Measurements from ENCODE around the gene PSMA6. TPM values are rescaled to one million over a fixed set of nuclear protein-coding genes. Genes with fewer than 3 reads are reported as not detected.

Gene PSMA6
- total RNA-seq, 4 donors from 2014 or later: 95.6 to 244 (median 169) TPM

DNA sequence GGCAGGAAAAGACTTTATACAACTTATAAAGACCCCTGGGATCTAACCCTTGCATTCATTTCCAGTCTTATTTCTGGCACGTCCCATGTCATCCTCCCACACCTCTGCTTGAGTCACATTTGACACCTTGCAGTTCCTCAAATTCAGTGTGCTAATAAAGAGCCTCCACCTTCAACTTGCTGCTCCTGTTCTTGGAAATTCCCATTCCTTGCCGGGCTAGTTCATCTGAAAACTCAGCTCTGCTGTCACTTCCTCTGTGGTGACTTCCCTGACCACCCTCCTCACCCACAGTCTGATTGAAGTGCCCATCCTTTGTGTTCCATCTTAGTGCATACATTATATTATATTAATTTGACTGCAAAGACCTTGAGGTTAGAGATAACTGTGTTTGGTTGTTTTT, 37.4 kb upstream of the PSMA6 start:
- Histone ChIP-seq H3K27me3 (no peaks in the 10 kb centered on the region), H3K36me3 (no peaks in the 10 kb centered on the region), H3K27ac (no peak overlapping the region), H3K4me1 (peaks cover 0 to 6% (median 0%) of the 10 kb centered on the region in 3 donors), H3K4me3 (no peak overlapping the region), H3K9me3 (no peaks in the 10 kb centered on the region)
- 31 to 35% methylated on average over 2 of the region's 2 CpGs for WGBS, 2 donors
- TF ChIP-seq POLR2A (IDR thresholded peaks at IDR 0.05): no peak
- TF ChIP-seq, protein P1, sequence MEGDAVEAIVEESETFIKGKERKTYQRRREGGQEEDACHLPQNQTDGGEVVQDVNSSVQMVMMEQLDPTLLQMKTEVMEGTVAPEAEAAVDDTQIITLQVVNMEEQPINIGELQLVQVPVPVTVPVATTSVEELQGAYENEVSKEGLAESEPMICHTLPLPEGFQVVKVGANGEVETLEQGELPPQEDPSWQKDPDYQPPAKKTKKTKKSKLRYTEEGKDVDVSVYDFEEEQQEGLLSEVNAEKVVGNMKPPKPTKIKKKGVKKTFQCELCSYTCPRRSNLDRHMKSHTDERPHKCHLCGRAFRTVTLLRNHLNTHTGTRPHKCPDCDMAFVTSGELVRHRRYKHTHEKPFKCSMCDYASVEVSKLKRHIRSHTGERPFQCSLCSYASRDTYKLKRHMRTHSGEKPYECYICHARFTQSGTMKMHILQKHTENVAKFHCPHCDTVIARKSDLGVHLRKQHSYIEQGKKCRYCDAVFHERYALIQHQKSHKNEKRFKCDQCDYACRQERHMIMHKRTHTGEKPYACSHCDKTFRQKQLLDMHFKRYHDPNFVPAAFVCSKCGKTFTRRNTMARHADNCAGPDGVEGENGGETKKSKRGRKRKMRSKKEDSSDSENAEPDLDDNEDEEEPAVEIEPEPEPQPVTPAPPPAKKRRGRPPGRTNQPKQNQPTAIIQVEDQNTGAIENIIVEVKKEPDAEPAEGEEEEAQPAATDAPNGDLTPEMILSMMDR (IDR thresholded peaks at IDR 0.05): no peak
- intact Hi-C loops (cut with DNase I): no loop called here
- no peak for DNase-seq

DNA sequence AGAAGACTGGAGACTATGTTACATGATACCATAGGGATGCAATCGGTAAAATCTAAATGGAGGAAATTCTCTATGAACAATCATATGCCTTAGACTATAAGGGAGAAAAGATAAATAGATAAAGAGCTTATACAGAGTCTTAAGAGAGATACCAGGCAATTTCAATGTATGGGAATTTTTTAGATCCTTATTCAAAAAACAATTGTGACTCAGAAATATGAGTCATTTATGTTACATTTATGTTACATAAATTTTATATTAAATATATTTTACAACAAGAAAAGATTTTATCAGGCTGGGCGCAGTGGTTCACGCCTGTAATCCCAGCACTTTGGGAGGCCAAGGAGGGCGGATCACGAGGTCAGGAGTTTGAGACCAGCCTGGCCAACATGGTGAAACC, 36.5 kb upstream of the PSMA6 start:
- WGBS, 2 donors: 84 to 87% methylated on average over 5 of the region's 5 CpGs
- peaks cover 0 to 4% (median 0%) of the 10 kb centered on the region in 3 donors for H3K36me3 ChIP-seq
- TF ChIP-seq, protein P1 (IDR thresholded peaks at IDR 0.05): no peak
- no peak for TF ChIP-seq POLR2A (IDR thresholded peaks at IDR 0.05)

GRCh38 chr14:35257809-35258208, 34.4 kb upstream of the PSMA6 start:
- intact Hi-C loops (cut with DNase I): no loop called here
- TF ChIP-seq, protein P1 (IDR thresholded peaks at IDR 0.05): no peak
- TF ChIP-seq POLR2A (IDR thresholded peaks at IDR 0.05): no peak
- peaks cover 0 to 6% (median 0%) of the 10 kb centered on the region in 3 donors for H3K4me1 ChIP-seq
- no peak overlapping the region for H3K4me3 ChIP-seq
- H3K36me3 ChIP-seq: peaks cover 0 to 8% (median 0%) of the 10 kb centered on the region in 3 donors
- DNase-seq: no peak
- no peaks in the 10 kb centered on the region for H3K9me3 ChIP-seq
- H3K27ac ChIP-seq: no peak overlapping the region
- 42 to 50% methylated on average over 1 of the region's 1 CpG for WGBS, 2 donors
- H3K27me3 ChIP-seq: no peaks in the 10 kb centered on the region

More for the DNA sequence above, 36.5 kb upstream of the PSMA6 start:
- Histone ChIP-seq H3K4me1 (peaks cover 0 to 6% (median 0%) of the 10 kb centered on the region in 3 donors), H3K9me3 (no peaks in the 10 kb centered on the region), H3K4me3 (no peak overlapping the region), H3K27ac (no peak overlapping the region), H3K27me3 (no peaks in the 10 kb centered on the region)
- DNase-seq: no peak
- intact Hi-C loops (cut with DNase I): no loop called here

GRCh38 chr14:35258420-35258819, 33.8 kb upstream of the PSMA6 start:
- Histone ChIP-seq H3K27ac (no peak overlapping the region), H3K9me3 (no peaks in the 10 kb centered on the region), H3K36me3 (peaks cover 0 to 8% (median 0%) of the 10 kb centered on the region in 3 donors), H3K4me1 (peaks cover 0 to 6% (median 0%) of the 10 kb centered on the region in 3 donors), H3K27me3 (no peaks in the 10 kb centered on the region), H3K4me3 (no peak overlapping the region)
- 87 to 90% methylated on average over 6 of the region's 6 CpGs for WGBS, 2 donors
- DNase-seq: no peak
- intact Hi-C loops (cut with DNase I): no loop called here
- TF ChIP-seq, protein P1 (IDR thresholded peaks at IDR 0.05): no peak
- TF ChIP-seq POLR2A (IDR thresholded peaks at IDR 0.05): no peak

- no peak for TF ChIP-seq POLR2A (IDR thresholded peaks at IDR 0.05)
- TF ChIP-seq, protein P1 (IDR thresholded peaks at IDR 0.05): peak in 1 of 6 experiments; percentile 15
- H3K4me1 ChIP-seq: no peaks in the 10 kb centered on the region
- H3K9me3 ChIP-seq: no peaks in the 10 kb centered on the region
- DNase-seq: no peak
- intact Hi-C loops (cut with DNase I): no loop called here
- peaks cover 0 to 18% (median 0%) of the 10 kb centered on the region in 3 donors for H3K36me3 ChIP-seq
- H3K27me3 ChIP-seq: no peaks in the 10 kb centered on the region
- no peak overlapping the region for H3K27ac ChIP-seq
- 88 to 95% methylated on average over 2 of the region's 2 CpGs for WGBS, 2 donors
- H3K4me3 ChIP-seq: no peak overlapping the region
Observed at GRCh38 chr14:35261774-35262173, 30.4 kb upstream of the PSMA6 start.
